ENCODE data around the gene PAQR4.

- TF ChIP-seq, protein P1, sequence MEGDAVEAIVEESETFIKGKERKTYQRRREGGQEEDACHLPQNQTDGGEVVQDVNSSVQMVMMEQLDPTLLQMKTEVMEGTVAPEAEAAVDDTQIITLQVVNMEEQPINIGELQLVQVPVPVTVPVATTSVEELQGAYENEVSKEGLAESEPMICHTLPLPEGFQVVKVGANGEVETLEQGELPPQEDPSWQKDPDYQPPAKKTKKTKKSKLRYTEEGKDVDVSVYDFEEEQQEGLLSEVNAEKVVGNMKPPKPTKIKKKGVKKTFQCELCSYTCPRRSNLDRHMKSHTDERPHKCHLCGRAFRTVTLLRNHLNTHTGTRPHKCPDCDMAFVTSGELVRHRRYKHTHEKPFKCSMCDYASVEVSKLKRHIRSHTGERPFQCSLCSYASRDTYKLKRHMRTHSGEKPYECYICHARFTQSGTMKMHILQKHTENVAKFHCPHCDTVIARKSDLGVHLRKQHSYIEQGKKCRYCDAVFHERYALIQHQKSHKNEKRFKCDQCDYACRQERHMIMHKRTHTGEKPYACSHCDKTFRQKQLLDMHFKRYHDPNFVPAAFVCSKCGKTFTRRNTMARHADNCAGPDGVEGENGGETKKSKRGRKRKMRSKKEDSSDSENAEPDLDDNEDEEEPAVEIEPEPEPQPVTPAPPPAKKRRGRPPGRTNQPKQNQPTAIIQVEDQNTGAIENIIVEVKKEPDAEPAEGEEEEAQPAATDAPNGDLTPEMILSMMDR (IDR thresholded peaks at IDR 0.05), result no peak
- TF ChIP-seq ZFX (IDR thresholded peaks at IDR 0.05; ENCODE audit: borderline replicate concordance), result no peak
Observed at GRCh38 chr16:2934450-2934849, 34.7 kb upstream of the PAQR4 start.
